Osteocyte (in vitro differentiated cells): ENCODE data around the gene CAD. TPM values are rescaled to one million over a fixed set of nuclear protein-coding genes. Genes with fewer than 3 reads are reported as not detected.
A peak's percentile ranks its signal among the peaks of the same experiment; 100 is the strongest.
"Not testable (repeated sequence)": the region's sequence is repeated elsewhere in the genome, so short reads cannot be mapped to it uniquely, and the experiment has no call there.

Source experiments
- DNase-seq: peaks from one replicate; pipeline ENCODE4 v3.0.0; 2021; ENCODE audit warnings: mixed read lengths; ENCODE audit not compliant: unreplicated experiment; ENCODE audit errors: extremely low spot score
- H3K27ac Mint-ChIP-seq: one replicate; pipeline ENCODE4 v1.8.0; 2021; ENCODE audit warnings: mild to moderate bottlenecking, mixed read lengths; ENCODE audit not compliant: unreplicated experiment
- H3K27me3 Mint-ChIP-seq: one replicate; pipeline ENCODE4 v1.8.0; 2021; ENCODE audit warnings: mixed read lengths; ENCODE audit not compliant: unreplicated experiment
- H3K36me3 Mint-ChIP-seq: one replicate; pipeline ENCODE4 v1.8.0; 2021; ENCODE audit warnings: mixed read lengths; ENCODE audit not compliant: unreplicated experiment
- H3K4me1 Mint-ChIP-seq: one replicate; pipeline ENCODE4 v1.8.0; 2021; ENCODE audit warnings: mixed read lengths; ENCODE audit not compliant: unreplicated experiment
- H3K4me3 Mint-ChIP-seq: one replicate; pipeline ENCODE4 v1.8.0; 2021; ENCODE audit warnings: mild to moderate bottlenecking, moderate library complexity, mixed read lengths; ENCODE audit not compliant: unreplicated experiment
- H3K9me3 Mint-ChIP-seq: one replicate; pipeline ENCODE4 v1.8.0; 2021; ENCODE audit warnings: mixed read lengths; ENCODE audit not compliant: unreplicated experiment
- CTCF ChIP-seq: fragments of 200-600 bp; sonication (generic); IDR thresholded peaks from 2 replicates; pipeline ENCODE4 v1.5.0; 2021; ENCODE audit warnings: antibody characterized with exemption, mild to moderate bottlenecking, moderate library complexity
- total RNA-seq: library from RNA; stranded (reverse); gene quantifications from 2 replicates; pipeline ENCODE4 v1.2.1, GENCODE V29; 2021

The CAD gene
- total RNA-seq, 1 donor from 2014 or later: 72.6 TPM

- Mint-ChIP-seq H3K4me1 (peaks cover 25% of the 10 kb centered on the region), H3K36me3 (no peaks in the 10 kb centered on the region), H3K27ac (no peak overlapping the region), H3K27me3 (peaks cover 42% of the 10 kb centered on the region), H3K4me3 (peak overlapping the region; percentile 74), H3K9me3 (no peaks in the 10 kb centered on the region)
- peak; percentile 69 for TF ChIP-seq CTCF
- DNase-seq: peak; percentile 90
Observed at GRCh38 chr2:27264753-27265535, 47.8 kb downstream of the CAD start.

DNA sequence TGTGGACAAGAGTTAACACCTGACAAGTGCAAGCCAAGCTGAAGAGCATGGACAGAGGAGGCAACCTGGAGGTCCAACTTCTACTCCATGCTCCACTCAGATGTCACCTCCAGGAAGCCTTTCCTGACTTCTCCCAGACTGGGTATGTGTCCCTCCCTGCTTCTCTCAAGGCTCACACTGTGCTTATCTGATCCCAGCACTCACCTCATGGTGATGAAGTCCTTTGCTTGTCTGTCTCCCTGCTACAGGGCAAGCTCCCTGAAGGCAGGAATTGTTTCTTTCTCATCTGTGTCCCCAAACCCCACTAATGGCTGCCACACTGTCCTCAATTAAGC lies 48.3 kb downstream of the CAD start:
- TF ChIP-seq CTCF: no peak
- no peak for DNase-seq
- peaks cover 42% of the 10 kb centered on the region for H3K27me3 Mint-ChIP-seq
- H3K27ac Mint-ChIP-seq: no peak overlapping the region
- no peaks in the 10 kb centered on the region for H3K36me3 Mint-ChIP-seq
- H3K4me1 Mint-ChIP-seq: peaks cover 25% of the 10 kb centered on the region
- H3K9me3 Mint-ChIP-seq: no peaks in the 10 kb centered on the region
- H3K4me3 Mint-ChIP-seq: peak overlapping the region; percentile 15

DNA sequence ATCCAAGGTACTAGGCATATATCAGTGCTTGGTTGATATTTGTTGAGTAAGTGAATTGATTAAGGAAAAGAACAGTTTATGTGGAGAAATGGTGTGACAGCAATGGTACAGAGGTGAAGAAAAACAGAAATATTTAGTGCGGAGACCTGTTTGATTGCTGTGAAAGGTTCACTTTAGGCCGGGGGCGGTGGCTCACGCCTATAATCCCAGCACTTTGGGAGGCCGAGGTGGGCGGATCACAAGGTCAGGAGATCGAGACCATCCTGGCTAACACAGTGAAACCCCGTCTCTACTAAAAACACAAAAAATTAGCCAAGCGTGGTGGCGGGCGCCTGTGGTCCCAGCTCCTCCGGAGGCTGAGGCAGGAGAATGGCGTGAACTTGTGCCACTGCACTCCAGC lies 51.1 kb downstream of the CAD start:
- Mint-ChIP-seq H3K4me1 (peaks cover 14% of the 10 kb centered on the region), H3K27me3 (peaks cover 39% of the 10 kb centered on the region)
- not testable (repeated sequence) for DNase-seq, H3K4me3 Mint-ChIP-seq, H3K27ac Mint-ChIP-seq, H3K36me3 Mint-ChIP-seq, H3K9me3 Mint-ChIP-seq

DNA sequence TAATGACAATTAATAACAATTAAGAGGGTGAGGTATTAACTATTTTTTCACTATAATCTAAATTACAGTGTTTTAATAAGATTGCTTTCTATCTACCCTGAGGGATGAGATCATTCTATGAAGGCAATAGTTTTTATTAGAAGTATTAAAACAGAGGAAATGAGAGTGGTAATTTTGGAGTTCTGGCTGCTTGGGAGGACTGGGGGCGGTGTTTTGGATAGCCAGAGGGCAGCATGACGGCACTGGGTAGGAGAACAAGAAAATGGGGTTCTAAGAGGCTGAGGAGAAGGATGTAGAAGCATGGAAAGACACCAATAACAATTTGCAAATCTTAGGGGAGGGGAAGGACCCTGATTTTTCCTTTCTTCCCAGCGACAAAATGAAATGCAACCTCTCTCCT lies 53.0 kb downstream of the CAD start:
- Mint-ChIP-seq H3K27ac (no peak overlapping the region), H3K4me3 (no peak overlapping the region), H3K27me3 (peaks cover 39% of the 10 kb centered on the region), H3K36me3 (no peaks in the 10 kb centered on the region), H3K9me3 (no peaks in the 10 kb centered on the region), H3K4me1 (no peaks in the 10 kb centered on the region)
- DNase-seq: no peak
- no peak for TF ChIP-seq CTCF

DNA sequence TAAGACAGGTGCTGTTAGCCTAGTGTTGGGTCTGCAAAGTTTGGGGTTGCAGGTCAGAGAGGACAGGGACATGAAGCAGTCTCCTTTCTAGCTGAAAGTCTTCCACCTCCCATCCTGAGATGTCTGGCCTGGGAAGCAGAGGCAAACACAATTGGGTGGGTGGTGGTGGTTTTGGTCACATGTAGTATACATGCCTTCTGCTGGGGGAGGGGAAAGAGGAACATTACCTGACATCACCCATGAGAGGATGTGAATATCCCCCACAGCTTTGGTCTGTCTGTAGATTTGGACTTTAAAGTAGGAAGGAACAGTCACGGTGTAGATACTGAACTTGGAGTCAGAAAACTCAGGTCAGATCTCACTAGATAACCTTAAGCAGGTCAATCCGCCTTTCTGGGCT lies 53.5 kb downstream of the CAD start:
- no peak for DNase-seq
- H3K27me3 Mint-ChIP-seq: peaks cover 39% of the 10 kb centered on the region
- no peaks in the 10 kb centered on the region for H3K4me1 Mint-ChIP-seq
- H3K4me3 Mint-ChIP-seq: no peak overlapping the region
- no peaks in the 10 kb centered on the region for H3K36me3 Mint-ChIP-seq
- no peaks in the 10 kb centered on the region for H3K9me3 Mint-ChIP-seq
- no peak overlapping the region for H3K27ac Mint-ChIP-seq
- TF ChIP-seq CTCF: no peak
